PC-9 (cell line): ENCODE data around the gene PTOV1.

Experiments used
- EZH2 ChIP-seq: fragments of 200-600 bp; sonication (generic); IDR thresholded peaks from 2 replicates; pipeline ENCODE4 v1.8.0; 2017; ENCODE audit warnings: antibody characterized with exemption, low read depth
- TF ChIP-seq, protein P1 (sequence below): fragments of 200-600 bp; sonication (generic); conservative IDR thresholded peaks from 2 replicates; pipeline ENCODE4 v1.6.1; 2017; ENCODE audit warnings: mixed run types, antibody characterized with exemption, mild to moderate bottlenecking, moderate library complexity

DNA sequence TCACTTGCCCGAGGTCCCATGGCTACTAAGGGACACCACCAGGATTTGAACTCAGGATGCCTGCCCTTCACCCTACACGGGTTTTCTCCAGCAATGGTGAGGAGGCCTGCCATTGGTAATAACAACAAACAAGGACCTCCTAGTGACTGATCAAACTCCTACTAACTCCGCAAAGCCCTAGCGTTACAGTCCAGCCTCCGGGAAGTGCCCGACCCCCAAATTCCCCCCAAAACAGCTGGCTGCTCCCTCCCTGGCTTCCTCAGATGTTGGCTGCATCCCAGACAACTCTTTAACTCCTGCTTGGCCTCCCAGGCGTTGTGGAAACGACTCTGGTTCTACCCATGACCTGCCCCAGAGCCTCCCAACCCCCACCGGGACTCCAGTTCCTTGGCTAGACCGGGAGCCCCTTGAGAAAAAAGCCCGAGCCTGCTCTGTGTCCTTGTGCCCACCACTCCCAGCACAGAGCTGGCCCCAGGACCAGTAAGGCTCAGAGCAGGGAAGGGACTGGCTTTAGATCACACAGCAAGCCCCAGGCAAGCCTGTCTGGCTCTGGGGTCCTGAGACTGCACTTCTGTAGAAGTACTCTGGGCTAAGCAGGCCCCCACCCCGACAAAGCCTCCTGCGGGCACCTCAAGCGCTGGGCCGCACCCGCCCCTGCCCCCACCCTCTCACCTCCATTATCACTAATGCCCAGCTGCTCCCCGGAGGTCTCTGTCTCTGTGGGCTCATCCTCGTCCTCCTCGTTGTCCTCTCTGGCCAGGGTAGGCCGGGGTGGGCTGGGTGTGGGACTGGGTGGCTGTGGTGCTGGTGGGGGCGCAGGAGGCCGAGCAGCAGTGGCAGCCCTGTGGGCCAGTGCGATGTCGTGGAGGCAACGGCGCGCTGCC lies 21.5 kb downstream of the PTOV1 start:
- TF ChIP-seq, protein P1, sequence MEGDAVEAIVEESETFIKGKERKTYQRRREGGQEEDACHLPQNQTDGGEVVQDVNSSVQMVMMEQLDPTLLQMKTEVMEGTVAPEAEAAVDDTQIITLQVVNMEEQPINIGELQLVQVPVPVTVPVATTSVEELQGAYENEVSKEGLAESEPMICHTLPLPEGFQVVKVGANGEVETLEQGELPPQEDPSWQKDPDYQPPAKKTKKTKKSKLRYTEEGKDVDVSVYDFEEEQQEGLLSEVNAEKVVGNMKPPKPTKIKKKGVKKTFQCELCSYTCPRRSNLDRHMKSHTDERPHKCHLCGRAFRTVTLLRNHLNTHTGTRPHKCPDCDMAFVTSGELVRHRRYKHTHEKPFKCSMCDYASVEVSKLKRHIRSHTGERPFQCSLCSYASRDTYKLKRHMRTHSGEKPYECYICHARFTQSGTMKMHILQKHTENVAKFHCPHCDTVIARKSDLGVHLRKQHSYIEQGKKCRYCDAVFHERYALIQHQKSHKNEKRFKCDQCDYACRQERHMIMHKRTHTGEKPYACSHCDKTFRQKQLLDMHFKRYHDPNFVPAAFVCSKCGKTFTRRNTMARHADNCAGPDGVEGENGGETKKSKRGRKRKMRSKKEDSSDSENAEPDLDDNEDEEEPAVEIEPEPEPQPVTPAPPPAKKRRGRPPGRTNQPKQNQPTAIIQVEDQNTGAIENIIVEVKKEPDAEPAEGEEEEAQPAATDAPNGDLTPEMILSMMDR, result no peak
- no peak for TF ChIP-seq EZH2
